Measurements from ENCODE around the gene CADM1. TPM values are rescaled to one million over a fixed set of nuclear protein-coding genes. Genes with fewer than 3 reads are reported as not detected.

The CADM1 gene
- total RNA-seq, 1 experiment from 2014 or later: 534 TPM

GRCh38 chr11:115148691-115149090, 355.5 kb downstream of the CADM1 start:
- no peak overlapping the region for H3K4me3 ChIP-seq (ENCODE audit: low read depth, low read length)
- H3K36me3 ChIP-seq (ENCODE audit: control insufficient read depth, insufficient read depth, low read length): no peaks in the 10 kb centered on the region
- intact Hi-C loops (cut with micrococcal nuclease; ENCODE audit: unreplicated experiment): no loop called here
- DNase-seq: no peak
- Mint-ChIP-seq H3K27me3 (ENCODE audit: insufficient read depth, unreplicated experiment) (peaks cover 14% of the 10 kb centered on the region), H3K27ac (ENCODE audit: unreplicated experiment) (no peak overlapping the region), H3K4me1 (ENCODE audit: low read depth, unreplicated experiment) (no peaks in the 10 kb centered on the region), H3K36me3 (ENCODE audit: insufficient read depth, unreplicated experiment) (no peaks in the 10 kb centered on the region), H3K4me3 (ENCODE audit: unreplicated experiment) (no peak overlapping the region), H3K9me3 (ENCODE audit: unreplicated experiment) (no peaks in the 10 kb centered on the region)
- no peaks in the 10 kb centered on the region for H3K27me3 ChIP-seq (replicated peaks; ENCODE audit: control insufficient read depth, insufficient read depth, low read length)
- no peaks in the 10 kb centered on the region for H3K4me1 ChIP-seq
- ChIA-PET CTCF (no interaction called here), POLR2A (no interaction called here)
- peaks cover 2% of the 10 kb centered on the region; the same call in 1 of the 2 replicates for H3K9me3 ChIP-seq
- no peak for TF ChIP-seq CTCF (IDR thresholded peaks at IDR 0.05; ENCODE audit: insufficient read depth in 1 of 2, low read depth in 1 of 2, low read length in 1 of 2, severe bottlenecking in 1 of 2, unreplicated experiment in 1 of 2)
- no TSS peak for BruUV-seq (replicated peaks)

GRCh38 chr11:115148101-115148500, 356.1 kb downstream of the CADM1 start:
- no peak overlapping the region for H3K4me3 Mint-ChIP-seq (ENCODE audit: unreplicated experiment)
- TF ChIP-seq CTCF (IDR thresholded peaks at IDR 0.05; ENCODE audit: insufficient read depth in 1 of 2, low read depth in 1 of 2, low read length in 1 of 2, severe bottlenecking in 1 of 2, unreplicated experiment in 1 of 2): no peak
- H3K4me1 Mint-ChIP-seq (ENCODE audit: low read depth, unreplicated experiment): no peaks in the 10 kb centered on the region
- Histone ChIP-seq H3K9me3 (0 out of 2 replicates have a peak, but pooled peaks cover 2% of the 10 kb centered on the region), H3K36me3 (ENCODE audit: control insufficient read depth, insufficient read depth, low read length) (no peaks in the 10 kb centered on the region), H3K27me3 (replicated peaks; ENCODE audit: control insufficient read depth, insufficient read depth, low read length) (no peaks in the 10 kb centered on the region), H3K4me3 (ENCODE audit: low read depth, low read length) (no peak overlapping the region), H3K4me1 (no peaks in the 10 kb centered on the region)
- H3K36me3 Mint-ChIP-seq (ENCODE audit: insufficient read depth, unreplicated experiment): no peaks in the 10 kb centered on the region
- no TSS peak for BruUV-seq (replicated peaks)
- H3K9me3 Mint-ChIP-seq (ENCODE audit: unreplicated experiment): no peaks in the 10 kb centered on the region
- intact Hi-C loops (cut with micrococcal nuclease; ENCODE audit: unreplicated experiment): no loop called here
- POLR2A ChIA-PET: no interaction called here
- CTCF ChIA-PET: no interaction called here
- no peak overlapping the region for H3K27ac Mint-ChIP-seq (ENCODE audit: unreplicated experiment)
- DNase-seq: no peak
- H3K27me3 Mint-ChIP-seq (ENCODE audit: insufficient read depth, unreplicated experiment): peaks cover 14% of the 10 kb centered on the region

- 0 out of 2 replicates have a peak, but pooled peaks cover 2% of the 10 kb centered on the region for H3K9me3 ChIP-seq
- no peaks in the 10 kb centered on the region for H3K4me1 Mint-ChIP-seq (ENCODE audit: low read depth, unreplicated experiment)
- H3K36me3 Mint-ChIP-seq (ENCODE audit: insufficient read depth, unreplicated experiment): no peaks in the 10 kb centered on the region
- no peak overlapping the region for H3K4me3 Mint-ChIP-seq (ENCODE audit: unreplicated experiment)
- no peaks in the 10 kb centered on the region for H3K27me3 ChIP-seq (replicated peaks; ENCODE audit: control insufficient read depth, insufficient read depth, low read length)
- POLR2A ChIA-PET: no interaction called here
- H3K27ac Mint-ChIP-seq (ENCODE audit: unreplicated experiment): no peak overlapping the region
- DNase-seq: no peak
- H3K4me1 ChIP-seq: no peaks in the 10 kb centered on the region
- no peak overlapping the region for H3K4me3 ChIP-seq (ENCODE audit: low read depth, low read length)
- peaks cover 14% of the 10 kb centered on the region for H3K27me3 Mint-ChIP-seq (ENCODE audit: insufficient read depth, unreplicated experiment)
- intact Hi-C loops (cut with micrococcal nuclease; ENCODE audit: unreplicated experiment): no loop called here
- no peaks in the 10 kb centered on the region for H3K36me3 ChIP-seq (ENCODE audit: control insufficient read depth, insufficient read depth, low read length)
- no TSS peak for BruUV-seq (replicated peaks)
- H3K9me3 Mint-ChIP-seq (ENCODE audit: unreplicated experiment): no peaks in the 10 kb centered on the region
- TF ChIP-seq CTCF (IDR thresholded peaks at IDR 0.05; ENCODE audit: insufficient read depth in 1 of 2, low read depth in 1 of 2, low read length in 1 of 2, severe bottlenecking in 1 of 2, unreplicated experiment in 1 of 2): no peak
- CTCF ChIA-PET: no interaction called here
Measured at GRCh38 chr11:115147243-115147807, 356.9 kb downstream of the CADM1 start.

Measured in Caco-2 (cell line).